Pancreas (tissue), 10 donors: ENCODE data around the gene KLF12. TPM values are rescaled to one million over a fixed set of nuclear protein-coding genes. Genes with fewer than 3 reads are reported as not detected.
A peak's percentile ranks its signal among the peaks of the same experiment; 100 is the strongest.

Experiments
- ATAC-seq, 4 donors: fragments of 200-7000 bp; cut with Tn5 transposase; one replicate each; pipeline versions ENCODE4 v1.8.0 to v1.9.1; 2020; ENCODE audit warnings: mild to moderate bottlenecking in 4 of 4, moderate library complexity in 4 of 4
- DNase-seq, 6 donors: peaks; one replicate each; pipeline ENCODE4 v3.0.0-alpha.2; 2020
- FAIRE-seq: peaks from 2 replicates; lab custom pipeline; 2012; peaks lifted over from hg19 to GRCh38; lab: Jason Lieb, UNC
- H3K27ac ChIP-seq, 4 donors: fragments of 200-600 bp; sonication (generic); 1 replicate in 3 of 4; 2 replicates in 1 of 4; pipeline versions ENCODE4 v1.5.0 to v1.8.0; 2020
- H3K27me3 ChIP-seq, 4 donors: fragments of 200-600 bp; one replicate each; pipeline ENCODE4 v1.8.0; 2021
- H3K36me3 ChIP-seq, 3 donors: fragments of 200-600 bp; sonication (generic) in 1 of 3; one replicate each; pipeline versions ENCODE4 v1.5.0 to v1.8.0; 2020 to 2021
- H3K4me1 ChIP-seq, 3 donors: fragments of 200-600 bp; one replicate each; pipeline ENCODE4 v1.8.0; 2021
- H3K4me3 ChIP-seq, 4 donors: fragments of 200-600 bp; sonication (generic) in 2 of 4; one replicate each; pipeline versions ENCODE4 v1.5.0 to v1.8.0; 2020 to 2021
- H3K9me3 ChIP-seq, 4 donors: fragments of 200-600 bp; one replicate each; pipeline ENCODE4 v1.8.0; 2021
- WGBS, 2 donors: extraction: QIAGEN DNeasy Blood & Tissue Kit; methylation state at CpG; one replicate each; pipeline ENCODE4 v1.1.7; 2013; 5-methylcytosine and 5-hydroxymethylcytosine counted together
- intact Hi-C, 3 donors: fragments of 100-400 bp; cut with DNase I; formaldehyde crosslinking; loops; one replicate each; pipeline versions ENCODE4 v1.11.1 to v1.14.2; 2022
- polyA plus RNA-seq, 2 donors: library from polyadenylated mRNA; stranded (reverse); fragments of 200-250 nt; gene quantifications; one replicate each; pipeline ENCODE4 v1.2.3, GENCODE V29; 2013
- total RNA-seq, 6 donors: library from RNA; stranded (reverse); fragmentation: NEBNext Ultra II Directional in 4 of 6; extraction: Animal tissue kit (Norgen Biotek cat#: 25700) in 4 of 6; gene quantifications; one replicate each; pipeline versions ENCODE4 v1.2.1 to v1.2.4, GENCODE V29; 2021 to 2023
- TF ChIP-seq, protein P1 (sequence below), 4 donors: fragments of 200-600 bp; sonication (generic) in 3 of 4; IDR thresholded peaks; one replicate each; pipeline versions ENCODE4 v1.5.0 to v1.8.0; 2021; ENCODE audit warnings: antibody characterized with exemption in 4 of 4
- donor health status: healthy with polysubstance abuse.
- donor health status: DM: no; HTN: no; CAD: no; lungs with moderate emphysema.
- donor health status: DM: no; HTN: no; CAD: no.
- donor health status: control.
- donor health status: control.
- donor health status: Bipolar disorder and iron deficiency.
- donor health status: DM: yes; HTN: yes; CAD: no.
- donor health status: DM: no; HTN: no; CAD: no.
- donor health status: DM: no; HTN: no; CAD: no.
- donor health status: DM: yes; HTN: yes; CAD: no.

KLF12 gene
- total and polyA plus RNA-seq, 8 donors: 0.46 to 5.2 (median 1.4) TPM

DNA sequence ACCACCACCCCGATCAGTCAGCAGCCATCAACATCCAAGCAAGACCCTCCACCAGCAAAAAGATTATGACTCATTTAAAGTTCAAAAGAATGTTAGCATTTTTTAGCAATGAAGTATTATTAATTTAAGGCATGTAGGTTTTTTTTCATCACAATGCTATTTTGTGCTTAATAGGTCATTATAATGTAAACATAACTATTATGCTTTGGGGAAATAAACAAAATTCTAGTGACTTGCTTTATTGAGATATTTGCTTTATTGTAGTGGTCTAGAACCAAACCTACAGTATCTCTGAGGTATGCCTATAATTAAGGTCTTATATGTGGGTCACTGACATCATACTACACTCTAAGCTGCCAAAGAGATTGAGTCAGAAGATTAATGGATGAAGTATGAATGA is 20.0 kb downstream of the KLF12 start:
- Histone ChIP-seq H3K4me1 (no peaks in the 10 kb centered on the region), H3K4me3 (no peak overlapping the region), H3K27ac (no peak overlapping the region), H3K9me3 (no peaks in the 10 kb centered on the region), H3K27me3 (peaks cover 0 to under 1% (median 0%) of the 10 kb centered on the region in 4 donors), H3K36me3 (no peaks in the 10 kb centered on the region)
- no peak for DNase-seq
- 83 to 88% methylated on average over 1 of the region's 1 CpG for WGBS, 2 donors
- TF ChIP-seq, protein P1, sequence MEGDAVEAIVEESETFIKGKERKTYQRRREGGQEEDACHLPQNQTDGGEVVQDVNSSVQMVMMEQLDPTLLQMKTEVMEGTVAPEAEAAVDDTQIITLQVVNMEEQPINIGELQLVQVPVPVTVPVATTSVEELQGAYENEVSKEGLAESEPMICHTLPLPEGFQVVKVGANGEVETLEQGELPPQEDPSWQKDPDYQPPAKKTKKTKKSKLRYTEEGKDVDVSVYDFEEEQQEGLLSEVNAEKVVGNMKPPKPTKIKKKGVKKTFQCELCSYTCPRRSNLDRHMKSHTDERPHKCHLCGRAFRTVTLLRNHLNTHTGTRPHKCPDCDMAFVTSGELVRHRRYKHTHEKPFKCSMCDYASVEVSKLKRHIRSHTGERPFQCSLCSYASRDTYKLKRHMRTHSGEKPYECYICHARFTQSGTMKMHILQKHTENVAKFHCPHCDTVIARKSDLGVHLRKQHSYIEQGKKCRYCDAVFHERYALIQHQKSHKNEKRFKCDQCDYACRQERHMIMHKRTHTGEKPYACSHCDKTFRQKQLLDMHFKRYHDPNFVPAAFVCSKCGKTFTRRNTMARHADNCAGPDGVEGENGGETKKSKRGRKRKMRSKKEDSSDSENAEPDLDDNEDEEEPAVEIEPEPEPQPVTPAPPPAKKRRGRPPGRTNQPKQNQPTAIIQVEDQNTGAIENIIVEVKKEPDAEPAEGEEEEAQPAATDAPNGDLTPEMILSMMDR (IDR thresholded peaks at IDR 0.05): no peak
- no peak for ATAC-seq
- intact Hi-C loops: no loop called here
- FAIRE-seq: no peak

GRCh38 chr13:74111901-74112824 is 22.0 kb downstream of the KLF12 start:
- Histone ChIP-seq H3K27me3 (peaks cover 0 to 4% (median 0%) of the 10 kb centered on the region in 4 donors), H3K27ac (no peak overlapping the region), H3K36me3 (no peaks in the 10 kb centered on the region), H3K9me3 (no peaks in the 10 kb centered on the region), H3K4me1 (no peaks in the 10 kb centered on the region), H3K4me3 (no peak overlapping the region)
- TF ChIP-seq, protein P1 (IDR thresholded peaks at IDR 0.05): no peak
- ATAC-seq (no peak), FAIRE-seq (no peak), DNase-seq (no peak)
- intact Hi-C loops: no loop called here
- WGBS, 2 donors: 49 to 52% methylated on average over 5 of the region's 5 CpGs

GRCh38 chr13:74111399-74111798 is 22.8 kb downstream of the KLF12 start:
- no peaks in the 10 kb centered on the region for H3K4me1 ChIP-seq
- ATAC-seq (no peak), DNase-seq (no peak), FAIRE-seq (peak; percentile 39)
- no peaks in the 10 kb centered on the region for H3K9me3 ChIP-seq
- no peak overlapping the region for H3K27ac ChIP-seq
- peaks cover 0 to 4% (median 0%) of the 10 kb centered on the region in 4 donors for H3K27me3 ChIP-seq
- intact Hi-C loops: no loop called here
- no peaks in the 10 kb centered on the region for H3K36me3 ChIP-seq
- TF ChIP-seq, protein P1 (IDR thresholded peaks at IDR 0.05): no peak
- no peak overlapping the region for H3K4me3 ChIP-seq

GRCh38 chr13:74110053-74110452 is 24.2 kb downstream of the KLF12 start:
- no peak for DNase-seq
- TF ChIP-seq, protein P1 (IDR thresholded peaks at IDR 0.05): no peak
- FAIRE-seq: no peak
- no peak overlapping the region for H3K4me3 ChIP-seq
- no peaks in the 10 kb centered on the region for H3K9me3 ChIP-seq
- peaks cover 0 to 4% (median 0%) of the 10 kb centered on the region in 4 donors for H3K27me3 ChIP-seq
- no peak overlapping the region for H3K27ac ChIP-seq
- 67 to 72% methylated on average over 4 of the region's 4 CpGs for WGBS, 2 donors
- intact Hi-C loops: no loop called here
- no peaks in the 10 kb centered on the region for H3K36me3 ChIP-seq
- H3K4me1 ChIP-seq: no peaks in the 10 kb centered on the region
- ATAC-seq: no peak

GRCh38 chr13:74107598-74107997 is 26.6 kb downstream of the KLF12 start:
- Histone ChIP-seq H3K27ac (no peak overlapping the region), H3K36me3 (no peaks in the 10 kb centered on the region), H3K4me1 (no peaks in the 10 kb centered on the region), H3K9me3 (no peaks in the 10 kb centered on the region), H3K4me3 (no peak overlapping the region), H3K27me3 (peaks cover 0 to 4% (median 0%) of the 10 kb centered on the region in 4 donors)
- no peak for DNase-seq
- TF ChIP-seq, protein P1 (IDR thresholded peaks at IDR 0.05): no peak
- intact Hi-C loops: no loop called here
- WGBS, 2 donors: 88 to 94% methylated on average over 3 of the region's 3 CpGs
- no peak for ATAC-seq
- FAIRE-seq: no peak
